GM12801 (cell line): Measurements from ENCODE around the gene TRMT61A.

ENCODE experiments used
- TF ChIP-seq, protein P1 (sequence below): IDR thresholded peaks from one replicate; pipeline ENCODE4 v1.5.1; 2011; ENCODE audit warnings: control low read depth; ENCODE audit not compliant: insufficient read length; ENCODE audit errors: extremely low read depth

The TRMT61A gene

DNA sequence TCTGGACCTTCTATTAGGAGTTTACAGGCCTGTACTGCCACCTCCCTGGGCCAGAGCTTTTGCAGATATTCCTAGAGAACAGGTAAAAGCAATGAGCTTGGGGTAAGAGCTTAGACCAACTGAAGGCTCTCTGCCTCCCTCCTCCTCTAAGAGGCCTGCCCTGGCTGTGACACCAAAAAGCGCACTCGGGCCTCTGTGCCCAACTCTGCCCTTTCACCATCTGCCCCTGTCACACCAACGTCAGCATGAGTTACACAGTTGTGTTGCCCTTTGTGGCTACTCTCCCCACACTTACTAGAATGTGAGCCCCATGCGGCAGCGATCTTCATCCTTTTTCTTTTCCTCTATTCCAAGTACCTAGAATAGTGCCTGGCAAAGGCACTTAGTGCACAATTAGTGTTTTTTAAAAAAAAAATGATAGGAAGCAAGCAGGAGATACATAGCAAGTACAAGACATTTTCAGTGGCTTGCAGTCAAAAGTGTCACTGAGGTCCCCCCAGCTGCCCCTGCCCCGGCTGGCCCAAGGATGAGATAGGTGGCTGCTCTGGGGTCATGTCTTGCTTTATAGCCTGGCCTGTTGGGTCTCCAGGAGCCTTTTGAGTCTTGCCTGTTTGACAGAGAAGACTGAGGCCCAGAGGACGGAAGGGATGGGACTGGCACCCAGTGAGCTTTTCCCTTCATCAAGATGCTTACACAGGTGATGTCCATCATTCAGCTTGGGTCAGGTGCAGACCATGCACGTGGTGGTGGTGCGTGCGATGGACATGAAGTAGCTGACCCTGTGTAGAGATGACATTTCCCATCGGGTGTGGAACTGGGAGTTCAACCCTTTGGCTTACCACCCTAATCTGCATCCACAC, 18.9 kb upstream of the TRMT61A start:
- TF ChIP-seq, protein P1, sequence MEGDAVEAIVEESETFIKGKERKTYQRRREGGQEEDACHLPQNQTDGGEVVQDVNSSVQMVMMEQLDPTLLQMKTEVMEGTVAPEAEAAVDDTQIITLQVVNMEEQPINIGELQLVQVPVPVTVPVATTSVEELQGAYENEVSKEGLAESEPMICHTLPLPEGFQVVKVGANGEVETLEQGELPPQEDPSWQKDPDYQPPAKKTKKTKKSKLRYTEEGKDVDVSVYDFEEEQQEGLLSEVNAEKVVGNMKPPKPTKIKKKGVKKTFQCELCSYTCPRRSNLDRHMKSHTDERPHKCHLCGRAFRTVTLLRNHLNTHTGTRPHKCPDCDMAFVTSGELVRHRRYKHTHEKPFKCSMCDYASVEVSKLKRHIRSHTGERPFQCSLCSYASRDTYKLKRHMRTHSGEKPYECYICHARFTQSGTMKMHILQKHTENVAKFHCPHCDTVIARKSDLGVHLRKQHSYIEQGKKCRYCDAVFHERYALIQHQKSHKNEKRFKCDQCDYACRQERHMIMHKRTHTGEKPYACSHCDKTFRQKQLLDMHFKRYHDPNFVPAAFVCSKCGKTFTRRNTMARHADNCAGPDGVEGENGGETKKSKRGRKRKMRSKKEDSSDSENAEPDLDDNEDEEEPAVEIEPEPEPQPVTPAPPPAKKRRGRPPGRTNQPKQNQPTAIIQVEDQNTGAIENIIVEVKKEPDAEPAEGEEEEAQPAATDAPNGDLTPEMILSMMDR: no peak

DNA sequence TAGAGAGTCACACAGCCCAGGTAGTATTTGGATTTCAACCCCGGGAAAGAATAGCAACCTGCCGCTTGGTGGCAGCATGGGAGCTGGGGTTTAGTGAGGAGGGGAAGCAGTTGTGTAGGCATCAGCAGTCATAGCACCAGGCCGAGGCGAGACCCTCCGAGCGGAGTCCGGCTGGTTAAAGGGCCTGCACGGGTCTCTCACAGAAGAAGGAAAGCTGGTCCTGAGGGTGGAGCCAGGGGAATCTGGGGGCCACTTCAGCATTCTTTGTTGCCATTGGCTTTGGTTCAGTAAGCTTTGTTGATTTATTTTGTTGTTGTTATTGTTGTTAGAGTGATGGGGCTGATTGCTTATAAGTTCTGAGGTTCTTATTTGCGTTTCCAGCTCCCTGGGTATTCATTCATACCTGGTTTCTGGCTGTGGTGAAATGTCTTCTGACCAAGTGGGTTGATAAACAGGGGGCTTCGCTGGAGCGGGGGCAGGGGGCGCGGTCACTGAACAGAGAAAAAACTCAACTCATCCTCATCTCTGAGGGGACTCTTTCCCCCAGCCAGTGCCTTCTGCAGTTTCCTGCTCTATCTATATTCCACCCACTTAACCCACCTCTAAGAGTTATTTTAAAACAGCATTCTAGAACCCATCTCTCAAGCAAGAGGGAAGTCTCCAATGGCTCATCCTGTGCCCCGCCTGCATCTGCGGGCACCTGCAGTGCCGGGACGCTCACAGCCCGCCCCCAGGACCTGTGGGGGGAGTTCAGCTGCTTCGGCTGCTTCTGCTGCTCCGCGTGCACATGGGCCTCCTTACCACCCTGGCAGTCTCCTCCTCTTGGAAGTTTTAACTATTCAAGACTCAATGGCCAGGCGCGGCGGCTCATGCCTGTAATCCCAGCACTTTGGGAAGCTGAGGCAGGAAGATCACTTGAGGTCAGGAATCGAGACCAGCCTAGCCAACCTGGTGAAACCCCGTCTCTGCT, 18.0 kb upstream of the TRMT61A start:
- TF ChIP-seq, protein P1: no peak

DNA sequence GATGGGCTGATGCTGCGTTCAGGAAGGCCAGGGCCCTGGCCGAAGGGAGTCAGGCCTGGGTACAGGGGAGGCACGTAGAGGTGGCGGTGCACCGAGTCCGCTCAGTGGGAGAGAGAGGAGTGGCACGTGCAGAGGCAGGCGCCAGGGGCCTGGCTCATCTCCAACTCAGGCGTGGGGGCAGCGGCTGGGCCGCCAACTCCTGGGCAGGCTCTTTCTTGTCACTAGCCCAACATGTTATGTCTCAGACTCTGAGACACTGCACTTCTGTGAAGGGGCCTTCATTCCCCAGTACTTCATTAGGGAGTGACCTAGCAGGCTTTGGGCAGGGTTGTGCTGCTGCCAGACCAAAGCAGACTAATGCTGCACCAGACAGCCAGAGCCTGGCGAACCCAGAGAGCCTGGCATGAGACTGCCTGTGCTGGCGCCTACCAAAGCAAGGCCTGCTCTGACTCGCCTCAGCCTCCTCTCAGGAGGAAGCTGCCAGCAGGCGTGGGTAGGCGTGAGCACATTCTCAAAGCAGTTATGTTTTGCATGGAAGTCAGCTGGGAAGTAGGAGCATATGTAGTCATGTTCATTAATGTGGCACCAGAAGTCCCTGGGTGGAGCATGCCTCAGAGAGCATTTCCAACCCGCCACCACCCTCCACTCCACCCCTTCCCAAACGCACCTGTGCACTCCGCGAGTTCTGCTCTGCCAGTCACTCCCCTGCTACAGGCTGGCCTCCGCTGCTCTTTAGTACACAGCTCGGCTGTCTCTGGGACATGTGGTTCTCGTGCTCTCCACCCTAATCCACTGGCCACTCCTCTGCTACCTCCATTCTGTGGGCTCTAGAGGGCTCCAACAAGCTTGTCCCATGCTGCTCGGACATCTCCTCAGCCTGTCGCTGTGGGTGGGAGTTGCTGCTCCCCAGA, 16.0 kb upstream of the TRMT61A start:
- TF ChIP-seq, protein P1: no peak

DNA sequence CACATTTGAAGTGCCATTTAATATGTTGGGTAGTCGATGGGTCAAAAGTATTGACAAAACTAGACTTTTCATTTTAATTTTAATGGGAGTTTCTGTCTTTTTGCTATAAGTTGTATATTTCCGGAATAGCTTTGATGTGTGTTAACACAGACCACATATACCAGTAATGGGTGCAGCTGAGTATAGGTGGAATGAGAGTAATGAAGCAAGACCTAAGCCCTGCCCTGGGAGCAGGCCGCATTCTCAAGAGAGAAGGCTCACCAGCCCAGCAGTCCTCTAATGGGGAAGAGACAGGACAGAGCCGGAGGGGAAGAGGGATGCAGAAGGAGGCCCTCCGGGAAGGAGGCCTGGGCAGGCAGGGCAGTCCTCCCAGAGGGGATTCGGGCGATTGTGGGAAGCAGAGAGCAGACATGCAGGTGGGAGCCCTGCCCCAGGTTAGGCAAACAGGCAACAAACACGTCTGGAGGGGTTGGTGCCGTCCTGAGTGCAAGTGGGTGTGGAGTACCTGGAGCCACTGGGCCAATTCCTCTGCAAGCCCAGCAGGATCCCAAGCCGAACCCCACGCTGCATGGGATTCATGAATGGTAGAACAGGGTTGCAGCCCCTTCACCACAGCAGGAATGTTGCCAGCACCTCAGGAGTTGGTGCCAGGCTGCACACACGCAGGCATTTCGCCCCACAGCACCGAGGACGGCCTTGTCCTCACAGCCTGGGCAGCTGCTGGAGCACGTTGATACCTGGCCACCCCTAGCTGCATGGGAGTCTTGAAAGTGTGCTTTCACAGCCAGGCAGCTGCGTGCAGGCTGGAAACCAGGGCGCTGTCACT, 14.2 kb upstream of the TRMT61A start:
- TF ChIP-seq, protein P1: no peak

DNA sequence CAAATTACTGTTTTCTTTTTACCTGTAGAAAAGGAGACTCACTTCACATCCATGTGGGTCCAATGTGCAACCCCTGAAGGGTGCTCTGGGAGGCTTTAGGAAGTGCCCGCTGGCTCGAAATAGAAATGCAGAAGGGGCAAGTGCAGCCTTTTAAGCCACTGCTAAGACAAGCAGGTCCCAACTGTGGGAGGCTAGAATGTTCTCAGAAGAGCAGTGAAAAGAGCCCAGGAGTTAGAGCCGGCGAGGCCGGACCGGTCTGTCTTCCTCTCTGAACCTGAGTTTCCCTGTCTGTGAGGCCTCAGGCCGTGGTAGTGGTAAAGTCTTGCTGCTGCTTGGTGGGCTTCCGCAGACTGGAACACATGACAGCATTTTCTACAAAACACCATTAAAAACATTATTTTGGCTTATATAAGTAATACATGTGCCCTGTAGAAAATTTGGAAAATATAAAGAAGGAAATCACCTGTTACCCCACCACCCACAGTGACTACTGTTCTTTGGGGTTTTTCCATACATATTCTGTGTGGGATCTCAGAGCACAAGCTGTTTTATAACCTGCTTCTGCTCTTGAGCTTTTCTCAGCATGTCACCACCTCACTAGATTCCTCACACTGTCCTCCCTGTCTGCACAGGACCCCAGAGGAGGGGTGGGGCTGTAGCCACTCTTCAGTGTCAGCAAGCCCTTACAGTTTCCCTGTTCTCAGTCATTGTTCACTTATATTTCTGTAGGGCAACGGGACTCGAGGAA, 12.4 kb upstream of the TRMT61A start:
- TF ChIP-seq, protein P1: no peak

DNA sequence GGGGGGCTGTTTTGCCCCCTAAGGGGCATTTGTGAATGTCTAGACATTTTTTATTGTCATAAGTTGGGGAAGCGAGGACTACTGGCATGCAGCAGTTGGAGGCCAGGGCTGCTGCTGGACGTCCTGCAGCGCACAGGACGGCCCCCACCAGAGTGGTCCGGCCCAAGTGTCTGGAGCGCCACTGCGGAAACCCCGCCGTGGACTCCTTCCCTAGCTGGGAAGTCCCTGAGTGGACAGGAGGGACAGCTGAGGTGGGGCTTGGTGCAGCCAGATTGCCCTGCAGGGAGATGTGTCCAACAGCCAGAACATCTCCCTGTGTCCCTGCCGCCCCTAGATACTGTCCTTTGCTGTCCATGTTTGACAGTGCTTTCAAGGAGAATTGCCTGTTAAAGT, 11.8 kb upstream of the TRMT61A start:
- TF ChIP-seq, protein P1: no peak
